Measurements from ENCODE around the gene KRT10. TPM values are rescaled to one million over a fixed set of nuclear protein-coding genes. Genes with fewer than 3 reads are reported as not detected.

Gene KRT10
- polyA plus RNA-seq, 1 donor (not counting 4 experiments of a cell fraction or from before 2014, with no cell fraction given) = 67.9 TPM

DNA sequence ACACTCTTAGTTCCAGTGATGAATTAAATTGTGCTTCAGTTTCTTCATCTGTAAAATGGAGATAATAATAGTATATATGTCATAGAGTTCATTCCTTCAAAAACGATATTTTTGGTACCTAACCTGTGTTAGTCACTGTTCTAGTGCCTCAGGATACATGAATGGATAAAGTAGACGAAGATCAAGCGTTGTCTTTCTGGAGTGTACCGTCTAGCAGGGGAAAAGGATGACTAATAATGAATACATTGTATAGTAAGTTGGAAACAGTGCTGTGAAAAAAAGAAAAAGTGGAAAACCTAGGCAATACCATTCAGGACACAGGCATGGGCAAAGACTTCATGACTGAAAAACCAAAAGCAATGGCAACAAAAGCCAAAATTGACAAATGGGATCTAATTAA lies 8.6 kb downstream of the KRT10 start:
- H3K79me2 ChIP-seq (ENCODE audit: control insufficient read depth, insufficient read depth, low read length) = peaks cover 6% of the 10 kb centered on the region
- no peaks in the 10 kb centered on the region for H4K20me1 ChIP-seq (ENCODE audit: control insufficient read depth, extremely low read depth, insufficient read depth, low read length)
- no peak overlapping the region for H2AFZ ChIP-seq (ENCODE audit: control insufficient read depth, low read length)
- peak; percentile 26 for FAIRE-seq
- no peak overlapping the region for H3K27ac ChIP-seq (ENCODE audit: control insufficient read depth, insufficient read depth, low read length)
- no peak for TF ChIP-seq CTCF (optimal IDR thresholded peaks at IDR 0.05 in 1 of 3, IDR thresholded peaks at IDR 0.05 in 1 of 3, conservative IDR thresholded peaks at IDR 0.05 in 1 of 3; ENCODE audit: extremely low read depth in 1 of 3, insufficient read depth in 2 of 3, low read length in 3 of 3)
- TF ChIP-seq EZH2 (IDR thresholded peaks at IDR 0.05; ENCODE audit: low read length) = no peak
- peaks cover 4% of the 10 kb centered on the region for H3K4me1 ChIP-seq (ENCODE audit: control insufficient read depth, extremely low read depth, insufficient read depth, low read length)
- H3K4me3 ChIP-seq (ENCODE audit: control insufficient read depth in 2 of 3, extremely low read depth in 1 of 3, insufficient read depth in 2 of 3, low read depth in 1 of 3, low read length in 3 of 3) = no peak overlapping the region
- peak; percentile 58 for DNase-seq (ENCODE audit: low read depth, low spot score)
- peaks cover 3 to 8% of the 10 kb centered on the region in 2 experiments for H3K36me3 ChIP-seq (ENCODE audit: control insufficient read depth in 2 of 2, extremely low read depth in 1 of 2, insufficient read depth in 2 of 2, low read length in 2 of 2)
- H3K9ac ChIP-seq (ENCODE audit: control insufficient read depth, extremely low read depth, insufficient read depth, low read length) = no peak overlapping the region
- dilution Hi-C loops (cut with MboI; ENCODE audit: extremely low pct_ligation_motif_present, low sequenced_read_pairs) = no loop called here
- H3K9me1 ChIP-seq (ENCODE audit: control insufficient read depth, extremely low read depth, insufficient read depth, low read length) = no peaks in the 10 kb centered on the region
- H3K27me3 ChIP-seq (ENCODE audit: control insufficient read depth, extremely low read depth, insufficient read depth, low read length) = no peaks in the 10 kb centered on the region
- H3K4me2 ChIP-seq (ENCODE audit: control insufficient read depth, extremely low read depth, insufficient read depth, low read depth, low read length) = no peak overlapping the region
- H3K9me3 ChIP-seq (ENCODE audit: control insufficient read depth, low read depth, low read length) = no peaks in the 10 kb centered on the region

GRCh38 chr17:40812639-40813038 lies 9.8 kb downstream of the KRT10 start:
- H3K9ac ChIP-seq (ENCODE audit: control insufficient read depth, extremely low read depth, insufficient read depth, low read length) = no peak overlapping the region
- peaks cover 3 to 6% of the 10 kb centered on the region in 2 experiments for H3K36me3 ChIP-seq (ENCODE audit: control insufficient read depth in 2 of 2, extremely low read depth in 1 of 2, insufficient read depth in 2 of 2, low read length in 2 of 2)
- FAIRE-seq = no peak
- no peak overlapping the region for H3K4me2 ChIP-seq (ENCODE audit: control insufficient read depth, extremely low read depth, insufficient read depth, low read depth, low read length)
- H3K9me3 ChIP-seq (ENCODE audit: control insufficient read depth, low read depth, low read length) = no peaks in the 10 kb centered on the region
- H3K27me3 ChIP-seq (ENCODE audit: control insufficient read depth, extremely low read depth, insufficient read depth, low read length) = no peaks in the 10 kb centered on the region
- dilution Hi-C loops (cut with MboI; ENCODE audit: extremely low pct_ligation_motif_present, low sequenced_read_pairs) = no loop called here
- no peak overlapping the region for H3K27ac ChIP-seq (ENCODE audit: control insufficient read depth, insufficient read depth, low read length)
- H3K4me1 ChIP-seq (ENCODE audit: control insufficient read depth, extremely low read depth, insufficient read depth, low read length) = no peaks in the 10 kb centered on the region
- no peak overlapping the region for H3K4me3 ChIP-seq (ENCODE audit: control insufficient read depth in 2 of 3, extremely low read depth in 1 of 3, insufficient read depth in 2 of 3, low read depth in 1 of 3, low read length in 3 of 3)
- TF ChIP-seq CTCF (optimal IDR thresholded peaks at IDR 0.05 in 1 of 3, IDR thresholded peaks at IDR 0.05 in 1 of 3, conservative IDR thresholded peaks at IDR 0.05 in 1 of 3; ENCODE audit: extremely low read depth in 1 of 3, insufficient read depth in 2 of 3, low read length in 3 of 3) (no peak), EZH2 (IDR thresholded peaks at IDR 0.05; ENCODE audit: low read length) (no peak)
- no peak for DNase-seq (ENCODE audit: low read depth, low spot score)
- H3K79me2 ChIP-seq (ENCODE audit: control insufficient read depth, insufficient read depth, low read length) = peaks cover 2% of the 10 kb centered on the region
- no peak overlapping the region for H2AFZ ChIP-seq (ENCODE audit: control insufficient read depth, low read length)
- no peaks in the 10 kb centered on the region for H3K9me1 ChIP-seq (ENCODE audit: control insufficient read depth, extremely low read depth, insufficient read depth, low read length)
- no peaks in the 10 kb centered on the region for H4K20me1 ChIP-seq (ENCODE audit: control insufficient read depth, extremely low read depth, insufficient read depth, low read length)

Data from keratinocyte (primary cell).